ENCODE measurements around the gene RANGRF.

Gene RANGRF

GRCh38 chr17:8274816-8275215 is 13.7 kb upstream of the RANGRF start:
- DNase-seq (ENCODE audit: low spot score), result no peak

- no peak for DNase-seq (ENCODE audit: low spot score)
Measured at GRCh38 chr17:8275421-8276290, 12.8 kb upstream of the RANGRF start.

- no peak for DNase-seq (ENCODE audit: low spot score)
Measured at GRCh38 chr17:8277317-8277716, 11.2 kb upstream of the RANGRF start.

- no peak for DNase-seq (ENCODE audit: low spot score)
Measured at GRCh38 chr17:8282345-8282744, 6.1 kb upstream of the RANGRF start.

GRCh38 chr17:8283356-8283755 is 5.1 kb upstream of the RANGRF start:
- no peak for DNase-seq (ENCODE audit: low spot score)

- DNase-seq (ENCODE audit: low spot score), result no peak
Measured at GRCh38 chr17:8284126-8284525, 4.3 kb upstream of the RANGRF start.

- no peak for DNase-seq (ENCODE audit: low spot score)
Measured at GRCh38 chr17:8285270-8286181, 2.9 kb upstream of the RANGRF start.

GRCh38 chr17:8287651-8288335 is 677 bp upstream of the RANGRF start:
- no peak for DNase-seq (ENCODE audit: low spot score)

GRCh38 chr17:8289103-8289397 is 580 bp downstream of the RANGRF start:
- DNase-seq (ENCODE audit: low spot score), result peak; percentile 43

GRCh38 chr17:8290043-8290442 is 1.6 kb downstream of the RANGRF start:
- DNase-seq (ENCODE audit: low spot score), result no peak

- no peak for DNase-seq (ENCODE audit: low spot score)
Measured at GRCh38 chr17:8292639-8293395, 4.3 kb downstream of the RANGRF start.

- no peak for DNase-seq (ENCODE audit: low spot score)
Measured at GRCh38 chr17:8294361-8294760, 5.9 kb downstream of the RANGRF start.

- DNase-seq (ENCODE audit: low spot score), result no peak
Measured at GRCh38 chr17:8294814-8295316, 6.4 kb downstream of the RANGRF start.

GRCh38 chr17:8300226-8300625 is 11.8 kb downstream of the RANGRF start:
- no peak for DNase-seq (ENCODE audit: low spot score)

- DNase-seq (ENCODE audit: low spot score), result peak; percentile 71
Measured at GRCh38 chr17:8300627-8301242, 12.3 kb downstream of the RANGRF start.

GRCh38 chr17:8310601-8311123 is 22.2 kb downstream of the RANGRF start:
- no peak for DNase-seq (ENCODE audit: low spot score)

- no peak for DNase-seq (ENCODE audit: low spot score)
Measured at GRCh38 chr17:8311131-8311790, 22.8 kb downstream of the RANGRF start.

- no peak for DNase-seq (ENCODE audit: low spot score)
Measured at GRCh38 chr17:8312251-8312650, 23.8 kb downstream of the RANGRF start.

- no peak for DNase-seq (ENCODE audit: low spot score)
Measured at GRCh38 chr17:8312726-8313600, 24.5 kb downstream of the RANGRF start.
